ENCODE data around the gene ITPR3.

DNA sequence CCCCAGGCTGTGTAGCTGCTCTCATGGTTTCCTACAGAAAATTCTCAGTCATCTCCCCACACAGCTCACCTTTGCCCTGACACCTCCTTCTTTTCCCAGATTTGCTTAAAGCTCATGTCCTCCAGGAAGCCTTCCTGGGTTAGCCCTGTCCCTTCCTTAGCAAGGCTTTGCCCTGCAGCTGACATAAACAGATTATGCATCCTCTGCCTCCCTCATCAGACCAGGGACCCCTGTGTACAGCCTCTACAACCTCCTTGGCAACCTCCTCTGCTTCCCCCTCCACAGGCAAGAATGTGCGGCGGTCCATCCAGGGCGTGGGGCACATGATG lies 50.6 kb downstream of the ITPR3 start:
- TF ChIP-seq EZH2 (IDR thresholded peaks at IDR 0.05; ENCODE audit: insufficient read depth, poor library complexity, severe bottlenecking) = no peak
- TF ChIP-seq EZH2phosphoT487 (IDR thresholded peaks at IDR 0.05; ENCODE audit: insufficient read depth, low read depth) = no peak

Measured in GM23248 (cell line).